Astrocyte (in vitro differentiated cells and primary cell): ENCODE data around the gene DSTN. TPM values are rescaled to one million over a fixed set of nuclear protein-coding genes. Genes with fewer than 3 reads are reported as not detected.

Source experiments
- DNase-seq: peaks from one replicate; pipeline ENCODE4 v3.0.0-alpha.2; 2010; ENCODE audit warnings: low read depth
- FAIRE-seq: peaks from 2 replicates; lab custom pipeline; 2011; peaks lifted over from hg19 to GRCh38; lab: Jason Lieb, UNC
- H2AFZ ChIP-seq: 2 replicates; pipeline ENCODE4 v1.6.0; 2012; ENCODE audit warnings: low read depth, low read length, inconsistent platforms
- H3K27ac ChIP-seq: 2 replicates; pipeline ENCODE4 v1.5.1; 2011; ENCODE audit warnings: low read depth, low read length, inconsistent platforms
- H3K27me3 ChIP-seq: 2 replicates; pipeline ENCODE4 v1.6.0; 2011; ENCODE audit warnings: low read length, inconsistent platforms; ENCODE audit not compliant: insufficient read depth
- H3K36me3 ChIP-seq: 2 replicates; pipeline ENCODE4 v1.5.1; 2011; ENCODE audit warnings: low read length, inconsistent platforms; ENCODE audit not compliant: insufficient read depth
- H3K4me1 ChIP-seq: 2 replicates; pipeline ENCODE4 v1.5.1; 2011; ENCODE audit warnings: low read length, inconsistent platforms; ENCODE audit not compliant: insufficient read depth
- H3K4me2 ChIP-seq: 2 replicates; pipeline ENCODE4 v1.6.0; 2012; ENCODE audit warnings: low read length, inconsistent platforms
- H3K4me3 ChIP-seq: 2 replicates; pipeline ENCODE4 v1.5.1; 2011; ENCODE audit warnings: low read depth, mild to moderate bottlenecking, low read length, inconsistent platforms; ENCODE audit not compliant: insufficient read depth
- H3K79me2 ChIP-seq: 2 replicates; pipeline ENCODE4 v1.6.0; 2012; ENCODE audit warnings: mild to moderate bottlenecking, low read length, inconsistent platforms; ENCODE audit not compliant: insufficient read depth
- H3K9ac ChIP-seq: 2 replicates; pipeline ENCODE4 v1.6.0; 2012; ENCODE audit warnings: mild to moderate bottlenecking, low read length, inconsistent platforms
- H3K9me3 ChIP-seq: 2 replicates; pipeline ENCODE4 v1.5.1; 2012; ENCODE audit warnings: low read depth, mild to moderate bottlenecking, low read length, inconsistent platforms; ENCODE audit not compliant: insufficient read depth
- H4K20me1 ChIP-seq: 2 replicates; pipeline ENCODE4 v1.6.0; 2012; ENCODE audit warnings: low read length, inconsistent platforms; ENCODE audit not compliant: insufficient read depth
- H3K27ac Mint-ChIP-seq: one replicate; pipeline ENCODE4 v1.8.0; 2021; ENCODE audit warnings: mild to moderate bottlenecking, mixed read lengths; ENCODE audit not compliant: unreplicated experiment
- H3K27me3 Mint-ChIP-seq: one replicate; pipeline ENCODE4 v1.8.0; 2021; ENCODE audit warnings: low read depth, mixed read lengths; ENCODE audit not compliant: unreplicated experiment
- H3K36me3 Mint-ChIP-seq: one replicate; pipeline ENCODE4 v1.8.0; 2021; ENCODE audit warnings: low read depth, mixed read lengths; ENCODE audit not compliant: unreplicated experiment
- H3K4me1 Mint-ChIP-seq: one replicate; pipeline ENCODE4 v1.8.0; 2021; ENCODE audit warnings: low read depth, mixed read lengths; ENCODE audit not compliant: unreplicated experiment
- H3K4me3 Mint-ChIP-seq: one replicate; pipeline ENCODE4 v1.8.0; 2021; ENCODE audit warnings: mild to moderate bottlenecking, moderate library complexity, mixed read lengths; ENCODE audit not compliant: unreplicated experiment
- H3K9me3 Mint-ChIP-seq: one replicate; pipeline ENCODE4 v1.8.0; 2021; ENCODE audit warnings: mild to moderate bottlenecking, mixed read lengths; ENCODE audit not compliant: unreplicated experiment
- CTCF ChIP-seq: IDR thresholded peaks from 2 replicates; pipeline ENCODE4 v1.5.1; 2011; ENCODE audit warnings: low read depth, mild to moderate bottlenecking, inconsistent platforms, low read length, moderate library complexity; ENCODE audit not compliant: insufficient read depth
- EZH2 ChIP-seq: IDR thresholded peaks from 2 replicates; pipeline ENCODE4 v1.6.1; 2012; ENCODE audit warnings: mild to moderate bottlenecking, low read length, inconsistent platforms; ENCODE audit not compliant: insufficient read depth
- total RNA-seq: library from RNA; stranded (reverse); gene quantifications from 2 replicates; pipeline ENCODE4 v1.2.1, GENCODE V29; 2021

Gene DSTN
- total RNA-seq, 1 donor from 2014 or later, result 552 TPM

- H3K9me3 ChIP-seq, result no peaks in the 10 kb centered on the region
- H3K36me3 ChIP-seq, result no peaks in the 10 kb centered on the region
- DNase-seq (peak; percentile 54), FAIRE-seq (no peak)
- H3K4me3 ChIP-seq, result no peak overlapping the region
- Mint-ChIP-seq H3K4me3 (no peak overlapping the region), H3K4me1 (peaks cover 30% of the 10 kb centered on the region), H3K27ac (peak overlapping the region; percentile 59), H3K36me3 (no peaks in the 10 kb centered on the region), H3K9me3 (no peaks in the 10 kb centered on the region), H3K27me3 (no peaks in the 10 kb centered on the region)
- peak overlapping the region; percentile 40 for H3K9ac ChIP-seq
- H2AFZ ChIP-seq, result no peak overlapping the region
- H3K4me2 ChIP-seq, result peak overlapping the region; percentile 42
- H4K20me1 ChIP-seq, result peaks cover under 1% of the 10 kb centered on the region
- peak overlapping the region; percentile 32 for H3K27ac ChIP-seq
- no peaks in the 10 kb centered on the region for H3K27me3 ChIP-seq
- TF ChIP-seq CTCF (no peak), EZH2 (no peak)
- H3K79me2 ChIP-seq, result peaks cover 5% of the 10 kb centered on the region
- peaks cover 21% of the 10 kb centered on the region for H3K4me1 ChIP-seq
Observed at GRCh38 chr20:17565169-17565845, 4.6 kb upstream of the DSTN start.

GRCh38 chr20:17566345-17566744, 3.5 kb upstream of the DSTN start:
- Histone ChIP-seq H4K20me1 (peaks cover 11% of the 10 kb centered on the region), H3K9me3 (no peaks in the 10 kb centered on the region), H3K27me3 (no peaks in the 10 kb centered on the region), H2AFZ (no peak overlapping the region), H3K27ac (no peak overlapping the region), H3K4me2 (no peak overlapping the region), H3K9ac (no peak overlapping the region), H3K4me3 (no peak overlapping the region), H3K36me3 (no peaks in the 10 kb centered on the region), H3K4me1 (peaks cover 21% of the 10 kb centered on the region), H3K79me2 (peaks cover 15% of the 10 kb centered on the region)
- H3K9me3 Mint-ChIP-seq, result no peaks in the 10 kb centered on the region
- FAIRE-seq (no peak), DNase-seq (no peak)
- H3K27ac Mint-ChIP-seq, result no peak overlapping the region
- peaks cover 22% of the 10 kb centered on the region for H3K4me1 Mint-ChIP-seq
- no peak overlapping the region for H3K4me3 Mint-ChIP-seq
- TF ChIP-seq CTCF (no peak), EZH2 (no peak)
- no peaks in the 10 kb centered on the region for H3K27me3 Mint-ChIP-seq
- peaks cover 2% of the 10 kb centered on the region for H3K36me3 Mint-ChIP-seq
